H1 (cell line): ENCODE measurements around the gene UHRF2.

ENCODE experiments used
- ATF3 ChIP-seq: IDR thresholded peaks from 2 replicates; pipeline ENCODE4 v1.6.1; 2011; ENCODE audit warnings: low read depth, mild to moderate bottlenecking, low read length; ENCODE audit not compliant: insufficient read depth
- CTCF ChIP-seq, 3 experiments: IDR thresholded peaks; 1 replicate in 2 of 3; 2 replicates in 1 of 3; pipeline versions ENCODE4 v1.5.1 to v1.6.1; 2011; ENCODE audit warnings: low read length in 3 of 3, mild to moderate bottlenecking in 3 of 3, inconsistent platforms in 2 of 3, low read depth in 1 of 3, moderate library complexity in 1 of 3; ENCODE audit not compliant: insufficient read depth in 1 of 3; ENCODE audit errors: control extremely low read depth in 1 of 3
- E2F6 ChIP-seq: IDR thresholded peaks from 2 replicates; pipeline ENCODE4 v1.6.1; 2012; ENCODE audit warnings: inconsistent platforms
- FOSL1 ChIP-seq: IDR thresholded peaks from 2 replicates; pipeline ENCODE4 v1.6.1; 2011; ENCODE audit warnings: mild to moderate bottlenecking, low read depth, low read length, moderate library complexity; ENCODE audit not compliant: insufficient read depth
- KDM1A ChIP-seq: fragments of 200-600, 300-600 bp; sonication (generic); IDR thresholded peaks from 2 replicates; pipeline ENCODE4 v1.7.1; 2016; ENCODE audit warnings: mild to moderate bottlenecking, low read length, borderline replicate concordance
- MAX ChIP-seq: IDR thresholded peaks from 2 replicates; pipeline ENCODE4 v1.6.1; 2012; ENCODE audit warnings: inconsistent platforms
- SP2 ChIP-seq: IDR thresholded peaks from 2 replicates; pipeline ENCODE4 v1.6.1; 2012; ENCODE audit warnings: mild to moderate bottlenecking, low read length, inconsistent platforms
- YY1 ChIP-seq: IDR thresholded peaks from 2 replicates; pipeline ENCODE4 v1.6.1; 2011; ENCODE audit warnings: low read depth, mild to moderate bottlenecking, low read length

- no peak for TF ChIP-seq CTCF (IDR thresholded peaks at IDR 0.05; ENCODE audit: control extremely low read depth in 1 of 3, insufficient read depth in 1 of 3, low read depth in 1 of 3, low read length in 3 of 3)
- no peak for TF ChIP-seq KDM1A
- TF ChIP-seq YY1: no peak
- no peak for TF ChIP-seq FOSL1
- no peak for TF ChIP-seq E2F6
- TF ChIP-seq SP2: no peak
- no peak for TF ChIP-seq MAX
- TF ChIP-seq ATF3: no peak
Observed at GRCh38 chr9:6431038-6431437, 18.0 kb downstream of the UHRF2 start.
